ENCODE measurements around the gene MEIS3. TPM values are rescaled to one million over a fixed set of nuclear protein-coding genes. Genes with fewer than 3 reads are reported as not detected.

The MEIS3 gene
- total RNA-seq, 1 donor from 2014 or later: 25.5 TPM

DNA sequence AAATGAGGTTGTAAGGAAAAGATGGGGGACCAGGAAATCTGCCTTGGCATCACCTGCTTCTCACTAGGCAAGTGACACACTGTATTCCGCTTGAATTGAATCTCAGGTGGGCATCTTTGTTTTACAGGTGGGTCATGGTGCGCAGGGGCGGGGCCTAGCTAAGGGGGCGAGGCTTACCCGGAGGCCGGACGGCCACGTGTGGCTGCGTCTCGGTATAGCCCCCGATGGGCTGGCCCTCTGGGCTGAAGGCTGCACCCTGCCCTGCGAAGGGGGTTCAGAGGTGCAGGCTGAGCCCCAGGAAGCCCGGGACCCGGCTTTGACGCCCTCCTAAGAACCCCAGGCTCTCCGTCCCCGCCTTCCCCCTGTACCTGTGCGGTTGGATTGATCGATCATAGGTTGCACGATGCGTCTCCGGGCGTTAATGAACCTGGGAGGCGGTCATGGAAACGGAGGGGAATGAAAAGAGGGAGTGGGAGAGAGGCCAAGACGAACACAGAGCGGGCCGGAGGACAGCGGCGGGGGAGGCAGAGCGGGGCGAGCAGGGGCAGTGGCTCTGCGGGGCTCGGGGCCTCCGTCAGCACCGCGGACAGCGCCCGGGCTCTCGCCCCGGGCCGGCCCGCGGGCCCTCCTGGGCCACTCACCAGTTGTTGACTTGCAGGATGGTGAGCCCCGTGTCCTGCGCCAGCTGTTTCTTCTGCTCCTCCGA lies 12.5 kb downstream of the MEIS3 start:
- Mint-ChIP-seq H3K27me3 (peaks cover 9% of the 10 kb centered on the region), H3K4me3 (ENCODE audit: low read depth) (no peak overlapping the region), H3K4me1 (ENCODE audit: low read depth) (no peaks in the 10 kb centered on the region), H3K36me3 (ENCODE audit: insufficient read depth) (no peaks in the 10 kb centered on the region), H3K27ac (no peak overlapping the region), H3K9me3 (ENCODE audit: low read depth) (no peaks in the 10 kb centered on the region)
- TF ChIP-seq, protein P1, sequence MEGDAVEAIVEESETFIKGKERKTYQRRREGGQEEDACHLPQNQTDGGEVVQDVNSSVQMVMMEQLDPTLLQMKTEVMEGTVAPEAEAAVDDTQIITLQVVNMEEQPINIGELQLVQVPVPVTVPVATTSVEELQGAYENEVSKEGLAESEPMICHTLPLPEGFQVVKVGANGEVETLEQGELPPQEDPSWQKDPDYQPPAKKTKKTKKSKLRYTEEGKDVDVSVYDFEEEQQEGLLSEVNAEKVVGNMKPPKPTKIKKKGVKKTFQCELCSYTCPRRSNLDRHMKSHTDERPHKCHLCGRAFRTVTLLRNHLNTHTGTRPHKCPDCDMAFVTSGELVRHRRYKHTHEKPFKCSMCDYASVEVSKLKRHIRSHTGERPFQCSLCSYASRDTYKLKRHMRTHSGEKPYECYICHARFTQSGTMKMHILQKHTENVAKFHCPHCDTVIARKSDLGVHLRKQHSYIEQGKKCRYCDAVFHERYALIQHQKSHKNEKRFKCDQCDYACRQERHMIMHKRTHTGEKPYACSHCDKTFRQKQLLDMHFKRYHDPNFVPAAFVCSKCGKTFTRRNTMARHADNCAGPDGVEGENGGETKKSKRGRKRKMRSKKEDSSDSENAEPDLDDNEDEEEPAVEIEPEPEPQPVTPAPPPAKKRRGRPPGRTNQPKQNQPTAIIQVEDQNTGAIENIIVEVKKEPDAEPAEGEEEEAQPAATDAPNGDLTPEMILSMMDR (IDR thresholded peaks at IDR 0.05; ENCODE audit: unreplicated experiment): no peak
- DNase-seq (ENCODE audit: low spot score, unreplicated experiment): peak; percentile 52

DNA sequence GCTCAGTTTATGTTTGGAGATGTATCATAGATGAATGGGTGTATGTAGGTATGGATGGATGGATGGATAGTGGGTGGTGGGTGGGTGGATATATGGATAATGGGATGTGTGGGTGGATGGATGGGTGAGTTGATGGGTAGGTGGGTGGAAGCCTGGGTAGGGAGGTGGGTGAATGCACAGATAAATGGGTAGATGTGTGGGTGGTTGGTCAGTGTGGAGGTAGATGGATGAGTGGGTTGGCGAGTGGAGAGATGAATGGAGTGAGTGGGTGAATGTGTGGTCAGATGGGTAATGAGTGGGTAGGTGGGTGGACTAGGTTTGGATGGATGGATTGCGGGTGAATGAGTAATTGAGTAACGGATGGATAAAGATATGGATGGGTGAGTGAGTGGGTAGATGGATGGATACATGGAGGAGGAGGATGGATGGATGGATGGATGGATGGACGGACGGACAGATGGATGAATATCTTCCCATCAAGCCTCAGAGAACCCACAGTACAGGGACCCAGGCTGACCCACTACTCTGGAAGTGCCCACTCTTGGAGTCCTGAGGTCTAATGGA lies 13.4 kb downstream of the MEIS3 start:
- Mint-ChIP-seq H3K27me3 (peaks cover 9% of the 10 kb centered on the region), H3K4me1 (ENCODE audit: low read depth) (no peaks in the 10 kb centered on the region), H3K9me3 (ENCODE audit: low read depth) (no peaks in the 10 kb centered on the region), H3K4me3 (ENCODE audit: low read depth) (no peak overlapping the region), H3K27ac (no peak overlapping the region), H3K36me3 (ENCODE audit: insufficient read depth) (no peaks in the 10 kb centered on the region)
- DNase-seq (ENCODE audit: low spot score, unreplicated experiment): no peak
- TF ChIP-seq, protein P1 (IDR thresholded peaks at IDR 0.05; ENCODE audit: unreplicated experiment): no peak

DNA sequence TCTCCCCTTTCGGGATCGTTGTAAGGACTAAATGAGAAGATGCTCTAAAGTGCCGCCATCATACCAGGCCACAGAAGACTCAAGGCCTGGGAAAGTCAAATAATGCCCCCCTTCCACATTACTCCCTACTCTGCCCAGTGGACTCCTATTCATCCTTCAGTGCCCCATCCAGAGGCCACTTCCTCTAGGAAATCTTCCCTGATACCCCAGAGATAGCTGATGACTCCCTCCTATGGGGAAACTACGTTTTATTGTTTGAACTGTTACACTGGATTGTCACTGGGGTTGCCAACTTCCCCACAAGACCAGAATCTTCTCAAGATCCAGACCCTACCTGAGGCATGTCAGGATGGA lies 14.2 kb downstream of the MEIS3 start:
- no peak overlapping the region for H3K4me3 Mint-ChIP-seq (ENCODE audit: low read depth)
- no peaks in the 10 kb centered on the region for H3K9me3 Mint-ChIP-seq (ENCODE audit: low read depth)
- no peak overlapping the region for H3K27ac Mint-ChIP-seq
- no peaks in the 10 kb centered on the region for H3K4me1 Mint-ChIP-seq (ENCODE audit: low read depth)
- peaks cover 9% of the 10 kb centered on the region for H3K27me3 Mint-ChIP-seq
- TF ChIP-seq, protein P1 (IDR thresholded peaks at IDR 0.05; ENCODE audit: unreplicated experiment): no peak
- no peaks in the 10 kb centered on the region for H3K36me3 Mint-ChIP-seq (ENCODE audit: insufficient read depth)
- no peak for DNase-seq (ENCODE audit: low spot score, unreplicated experiment)

DNA sequence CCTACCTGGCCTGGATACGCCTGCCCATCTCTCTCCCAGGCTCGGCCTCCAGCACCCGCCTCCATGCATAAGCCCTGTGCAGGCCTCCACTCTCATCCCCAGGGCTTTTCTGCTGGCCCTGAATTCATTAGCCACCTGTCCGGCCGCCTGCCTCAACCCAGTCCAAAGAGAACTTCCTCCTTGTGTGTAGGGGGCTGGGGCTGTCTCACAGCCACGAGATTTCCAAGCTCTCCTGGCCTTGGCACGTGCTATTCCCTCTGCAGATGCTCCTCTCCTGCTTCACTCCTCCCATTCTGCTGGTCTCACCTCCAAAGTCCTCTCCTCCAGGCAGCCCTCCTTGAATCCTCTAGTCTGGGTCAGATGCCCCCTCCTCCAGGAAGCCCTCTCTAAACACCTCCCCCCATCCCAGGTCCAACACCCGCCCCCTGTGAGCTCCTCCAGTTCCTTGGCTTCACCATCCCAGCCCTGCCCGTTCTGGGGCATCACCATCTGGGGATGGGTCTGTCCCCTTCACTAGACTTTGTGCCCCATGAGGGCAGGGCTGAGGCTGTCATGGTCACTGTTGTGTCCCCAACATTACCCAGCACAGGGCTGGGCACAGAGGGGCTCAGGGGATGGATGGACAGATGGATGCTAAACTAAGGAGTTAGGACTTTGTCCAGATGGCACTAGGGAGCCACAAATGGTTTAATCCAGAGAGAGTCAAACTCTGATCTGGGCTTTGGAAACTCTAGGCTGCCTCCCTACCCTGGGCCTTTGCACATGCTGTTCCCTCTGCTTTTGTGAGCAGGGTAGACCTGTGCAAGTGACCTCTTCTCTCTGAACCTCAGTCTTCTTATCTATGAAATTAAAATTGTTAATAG lies 14.8 kb downstream of the MEIS3 start:
- H3K4me1 Mint-ChIP-seq (ENCODE audit: low read depth): no peaks in the 10 kb centered on the region
- H3K36me3 Mint-ChIP-seq (ENCODE audit: insufficient read depth): no peaks in the 10 kb centered on the region
- no peak overlapping the region for H3K27ac Mint-ChIP-seq
- H3K4me3 Mint-ChIP-seq (ENCODE audit: low read depth): no peak overlapping the region
- DNase-seq (ENCODE audit: low spot score, unreplicated experiment): no peak
- TF ChIP-seq, protein P1 (IDR thresholded peaks at IDR 0.05; ENCODE audit: unreplicated experiment): no peak
- no peaks in the 10 kb centered on the region for H3K9me3 Mint-ChIP-seq (ENCODE audit: low read depth)
- peaks cover 10% of the 10 kb centered on the region for H3K27me3 Mint-ChIP-seq

DNA sequence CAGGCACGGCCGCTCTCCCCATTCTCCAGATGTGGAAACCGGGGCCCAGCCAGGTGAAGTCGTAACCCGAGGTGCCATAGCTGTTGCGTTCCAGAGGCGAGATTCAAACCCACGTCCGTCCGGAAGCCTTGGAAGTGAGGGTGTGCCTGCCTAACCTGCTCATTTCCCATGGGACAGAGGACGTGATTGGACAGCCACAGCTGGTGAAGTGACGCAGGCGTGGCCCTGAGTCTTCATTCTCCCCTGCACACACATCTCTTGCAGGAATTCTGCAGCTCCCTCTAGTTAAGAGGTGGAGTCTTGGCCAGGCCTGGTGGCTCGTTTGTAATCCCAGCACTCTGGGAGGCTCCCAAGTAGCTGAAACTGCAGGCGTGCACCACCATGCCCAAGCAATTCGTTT lies 16.8 kb downstream of the MEIS3 start:
- H3K4me3 Mint-ChIP-seq (ENCODE audit: low read depth): no peak overlapping the region
- H3K4me1 Mint-ChIP-seq (ENCODE audit: low read depth): peaks cover 2% of the 10 kb centered on the region
- H3K27me3 Mint-ChIP-seq: peaks cover 24% of the 10 kb centered on the region
- TF ChIP-seq, protein P1 (IDR thresholded peaks at IDR 0.05; ENCODE audit: unreplicated experiment): no peak
- H3K36me3 Mint-ChIP-seq (ENCODE audit: insufficient read depth): no peaks in the 10 kb centered on the region
- no peak for DNase-seq (ENCODE audit: low spot score, unreplicated experiment)
- no peaks in the 10 kb centered on the region for H3K9me3 Mint-ChIP-seq (ENCODE audit: low read depth)
- H3K27ac Mint-ChIP-seq: no peak overlapping the region

Measured in progenitor cell of endocrine pancreas (in vitro differentiated cells).